ENCODE data around the gene MRPS18C. TPM values are rescaled to one million over a fixed set of nuclear protein-coding genes. Genes with fewer than 3 reads are reported as not detected.
A peak's percentile ranks its signal among the peaks of the same experiment; 100 is the strongest.

Gene MRPS18C
- total RNA-seq, 1 donor from 2014 or later, result 56.5 TPM

GRCh38 chr4:83431200-83431599 lies 24.7 kb upstream of the MRPS18C start:
- no peak for TF ChIP-seq CTCF (IDR thresholded peaks at IDR 0.05)
- Mint-ChIP-seq H3K4me1 (no peaks in the 10 kb centered on the region), H3K27ac (no peak overlapping the region), H3K36me3 (ENCODE audit: low read depth) (peaks cover 52% of the 10 kb centered on the region), H3K4me3 (no peak overlapping the region), H3K27me3 (no peaks in the 10 kb centered on the region), H3K9me3 (no peaks in the 10 kb centered on the region)
- POLR2A ChIA-PET, result no interaction called here
- CTCF ChIA-PET, result no interaction called here
- intact Hi-C loops (cut with micrococcal nuclease), result no loop called here
- no peak for DNase-seq
- ATAC-seq (ENCODE audit: low read depth), result no peak

- Mint-ChIP-seq H3K27ac (no peak overlapping the region), H3K9me3 (no peaks in the 10 kb centered on the region), H3K27me3 (no peaks in the 10 kb centered on the region), H3K4me3 (no peak overlapping the region), H3K36me3 (ENCODE audit: low read depth) (peaks cover 52% of the 10 kb centered on the region), H3K4me1 (peaks cover 37% of the 10 kb centered on the region)
- ChIA-PET POLR2A (no interaction called here), CTCF (no interaction called here)
- intact Hi-C loops (cut with micrococcal nuclease), result no loop called here
- ATAC-seq (ENCODE audit: low read depth), result no peak
- no peak for DNase-seq
- TF ChIP-seq CTCF (IDR thresholded peaks at IDR 0.05), result no peak
Observed at GRCh38 chr4:83436680-83437079, 19.2 kb upstream of the MRPS18C start.

GRCh38 chr4:83438719-83439118 lies 17.1 kb upstream of the MRPS18C start:
- Mint-ChIP-seq H3K4me3 (no peak overlapping the region), H3K4me1 (peaks cover 37% of the 10 kb centered on the region)
- POLR2A ChIA-PET, result interaction anchor here (0.7 to 1.8 kb wide), 2 partner anchors 16 to 87 kb away, joined by 4 to 9 read pairs; partner anchors contain the start of genes HELQ and MRPS18C

GRCh38 chr4:83440148-83440814 lies 15.6 kb upstream of the MRPS18C start:
- H3K27ac Mint-ChIP-seq, result peak overlapping the region; percentile 83
- CTCF ChIA-PET, result interaction anchor here (1.3 kb wide), 1 partner anchor 15 kb away, joined by 3 read pairs; the partner anchor contains the start of genes HELQ and MRPS18C
- no peaks in the 10 kb centered on the region for H3K9me3 Mint-ChIP-seq
- H3K36me3 Mint-ChIP-seq (ENCODE audit: low read depth), result peaks cover 69% of the 10 kb centered on the region
- DNase-seq (no peak), ATAC-seq (ENCODE audit: low read depth) (peak; percentile 54)
- peak overlapping the region; percentile 52 for H3K4me3 Mint-ChIP-seq
- POLR2A ChIA-PET, result interaction anchor here (0.8 to 3.1 kb wide), 6 partner anchors 9 to 540 kb away, joined by 3 to 22 read pairs (median 4); partner anchors contain the start of genes COPS4, COQ2, HELQ and MRPS18C
- no peak for TF ChIP-seq CTCF (IDR thresholded peaks at IDR 0.05)
- intact Hi-C loops (cut with micrococcal nuclease), result loop anchor here (1.0 kb wide), 1 partner anchor 15 kb away; the partner anchor contains the start of gene HELQ
- no peaks in the 10 kb centered on the region for H3K27me3 Mint-ChIP-seq
- peaks cover 37% of the 10 kb centered on the region for H3K4me1 Mint-ChIP-seq

More at GRCh38 chr4:83438719-83439118, 17.1 kb upstream of the MRPS18C start:
- TF ChIP-seq CTCF (IDR thresholded peaks at IDR 0.05), result no peak
- Mint-ChIP-seq H3K27me3 (no peaks in the 10 kb centered on the region), H3K36me3 (ENCODE audit: low read depth) (peaks cover 65% of the 10 kb centered on the region), H3K27ac (peak overlapping the region; percentile 41), H3K9me3 (no peaks in the 10 kb centered on the region)
- intact Hi-C loops (cut with micrococcal nuclease), result no loop called here
- ATAC-seq (ENCODE audit: low read depth), result no peak
- CTCF ChIA-PET, result no interaction called here
- no peak for DNase-seq

- Mint-ChIP-seq H3K9me3 (no peaks in the 10 kb centered on the region), H3K27ac (peak overlapping the region; percentile 83), H3K27me3 (no peaks in the 10 kb centered on the region), H3K4me3 (no peak overlapping the region), H3K36me3 (ENCODE audit: low read depth) (peaks cover 68% of the 10 kb centered on the region), H3K4me1 (peaks cover 37% of the 10 kb centered on the region)
- no peak for TF ChIP-seq CTCF (IDR thresholded peaks at IDR 0.05)
- ChIA-PET POLR2A (interaction anchor here (0.6 to 3.1 kb wide), 7 partner anchors 9 to 541 kb away, joined by 3 to 22 read pairs (median 4); partner anchors contain the start of genes COPS4, COQ2, HELQ and MRPS18C), CTCF (interaction anchor here (1.3 kb wide), 1 partner anchor 15 kb away, joined by 3 read pairs; the partner anchor contains the start of genes HELQ and MRPS18C)
- DNase-seq (no peak), ATAC-seq (ENCODE audit: low read depth) (peak; percentile 49)
- intact Hi-C loops (cut with micrococcal nuclease), result loop anchor here (1.0 kb wide), 1 partner anchor 14 kb away; the partner anchor contains the start of gene HELQ
Observed at GRCh38 chr4:83440899-83441298, 15.0 kb upstream of the MRPS18C start.
